ENCODE data around the gene FTO. TPM values are rescaled to one million over a fixed set of nuclear protein-coding genes. Genes with fewer than 3 reads are reported as not detected.

Gene FTO
- total and polyA plus RNA-seq, 2 of the 13 experiments (the other 11 are each of a cell fraction or from before 2014, with no cell fraction given): 41.6 to 55.8 TPM

DNA sequence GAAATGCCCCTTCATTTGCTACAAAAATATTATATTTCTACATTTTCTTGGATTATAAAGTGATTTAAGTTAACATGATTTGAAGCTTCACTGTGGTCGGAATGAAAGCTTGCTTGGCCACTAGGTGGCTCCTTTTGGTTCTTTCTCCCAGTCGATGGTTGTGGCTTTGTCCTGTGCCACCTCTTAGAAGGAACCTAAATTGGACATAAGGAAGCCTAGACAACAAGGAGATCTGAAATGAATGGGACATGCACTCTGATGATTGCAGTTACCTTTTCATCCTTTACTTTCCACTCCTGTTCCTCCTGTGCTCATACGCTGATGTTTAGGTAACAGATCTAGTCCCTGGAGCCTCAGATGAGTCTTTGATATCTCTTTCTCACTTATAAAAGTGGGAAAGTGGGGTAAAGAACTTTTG is 39.2 kb downstream of the FTO start (continued):
- TF ChIP-seq HNRNPH1 (optimal IDR thresholded peaks at IDR 0.05; ENCODE audit: low read depth, low read length) (no peak), ZBTB25 (CRISPR knock-in tag; IDR thresholded peaks at IDR 0.05) (no peak), ZNF383 (CRISPR knock-in tag; IDR thresholded peaks at IDR 0.05; ENCODE audit: borderline replicate concordance) (no peak), ZFY (CRISPR knock-in tag; IDR thresholded peaks at IDR 0.05) (no peak), RNF2 (conservative IDR thresholded peaks at IDR 0.05; ENCODE audit: low read depth) (no peak), STAG1 (CRISPR knock-in tag; IDR thresholded peaks at IDR 0.05) (peak; percentile 63), ZNF30 (CRISPR knock-in tag; IDR thresholded peaks at IDR 0.05) (no peak), SIX1 (CRISPR knock-in tag; IDR thresholded peaks at IDR 0.05; ENCODE audit: borderline replicate concordance) (no peak), AGO1 (IDR thresholded peaks at IDR 0.05; ENCODE audit: low read depth, low read length, poor library complexity, severe bottlenecking) (no peak), TEAD2 (CRISPR knock-in tag; IDR thresholded peaks at IDR 0.05) (no peak), ZNF331 (CRISPR knock-in tag; IDR thresholded peaks at IDR 0.05) (0 out of 2 replicates have a peak, but pooled peaks have one; percentile 23), RARG (CRISPR knock-in tag; IDR thresholded peaks at IDR 0.05; ENCODE audit: low read depth) (no peak), ZNF282 (IDR thresholded peaks at IDR 0.05; ENCODE audit: partially characterized antibody) (no peak), ZNF512B (CRISPR knock-in tag; IDR thresholded peaks at IDR 0.05; ENCODE audit: borderline replicate concordance) (no peak), ZNF749 (CRISPR knock-in tag; IDR thresholded peaks at IDR 0.05; ENCODE audit: borderline replicate concordance) (no peak)
- TF ChIP-seq, protein P1, sequence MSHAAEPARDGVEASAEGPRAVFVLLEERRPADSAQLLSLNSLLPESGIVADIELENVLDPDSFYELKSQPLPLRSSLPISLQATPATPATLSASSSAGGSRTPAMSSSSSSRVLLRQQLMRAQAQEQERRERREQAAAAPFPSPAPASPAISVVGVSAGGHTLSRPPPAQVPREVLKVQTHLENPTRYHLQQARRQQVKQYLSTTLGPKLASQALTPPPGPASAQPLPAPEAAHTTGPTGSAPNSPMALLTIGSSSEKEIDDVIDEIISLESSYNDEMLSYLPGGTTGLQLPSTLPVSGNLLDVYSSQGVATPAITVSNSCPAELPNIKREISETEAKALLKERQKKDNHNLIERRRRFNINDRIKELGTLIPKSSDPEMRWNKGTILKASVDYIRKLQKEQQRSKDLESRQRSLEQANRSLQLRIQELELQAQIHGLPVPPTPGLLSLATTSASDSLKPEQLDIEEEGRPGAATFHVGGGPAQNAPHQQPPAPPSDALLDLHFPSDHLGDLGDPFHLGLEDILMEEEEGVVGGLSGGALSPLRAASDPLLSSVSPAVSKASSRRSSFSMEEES (CRISPR knock-in tag; IDR thresholded peaks at IDR 0.05): 0 out of 2 replicates have a peak, but pooled peaks have one; percentile 29
